H1 (cell line): ENCODE results near the gene PLCB1. TPM values are rescaled to one million over a fixed set of nuclear protein-coding genes. Genes with fewer than 3 reads are reported as not detected.

Experiments
- CTCF ChIA-PET: fragments of 300-600 bp; sonication (Branson Sonifier 250); formaldehyde crosslinking; loops from one replicate; lab custom pipeline; 2021; ENCODE audit not compliant: partially characterized antibody; lab: Charles Lee
- POLR2A ChIA-PET: fragments of 300-600 bp; sonication (Branson Sonifier 250); formaldehyde crosslinking; loops from one replicate; lab custom pipeline; 2021; ENCODE audit warnings: inconsistent platforms; ENCODE audit not compliant: partially characterized antibody; lab: Charles Lee
- DNase-seq, 2 experiments: peaks; one replicate each; pipeline versions ENCODE4 v3.0.0 to v3.0.0-alpha.2; 2010 to 2022; ENCODE audit warnings: low spot score in 2 of 2, low read depth in 1 of 2, mixed read lengths in 1 of 2
- FAIRE-seq: peaks from 2 replicates; lab custom pipeline; 2011; peaks lifted over from hg19 to GRCh38; lab: Jason Lieb, UNC
- H2AFZ ChIP-seq: 2 replicates; pipeline ENCODE4 v1.8.1; 2012; ENCODE audit warnings: low read length, inconsistent platforms
- H2AK5ac ChIP-seq: 2 replicates; pipeline ENCODE4 v1.6.1; 2013; ENCODE audit warnings: low read depth, low read length
- H2BK120ac ChIP-seq: replicated peaks from 2 replicates; pipeline ENCODE3; 2013; ENCODE audit warnings: low read depth, low read length, inconsistent platforms
- H2BK12ac ChIP-seq: 2 replicates; pipeline ENCODE4 v1.6.1; 2013; ENCODE audit warnings: low read depth, low read length
- H2BK15ac ChIP-seq: 2 replicates; pipeline ENCODE4 v1.6.1; 2013; ENCODE audit warnings: low read length
- H2BK20ac ChIP-seq: 2 replicates; pipeline ENCODE4 v1.6.1; 2013; ENCODE audit warnings: low read length
- H2BK5ac ChIP-seq: 2 replicates; pipeline ENCODE4 v1.6.1; 2013; ENCODE audit warnings: low read depth, low read length
- H3K14ac ChIP-seq: 2 replicates; pipeline ENCODE4 v1.6.1; 2013; ENCODE audit warnings: inconsistent platforms; ENCODE audit not compliant: insufficient read length
- H3K18ac ChIP-seq: 2 replicates; pipeline ENCODE4 v1.6.1; 2013; ENCODE audit warnings: low read length; ENCODE audit errors: extremely low read depth
- H3K23ac ChIP-seq: 2 replicates; pipeline ENCODE4 v1.6.1; 2013; ENCODE audit warnings: inconsistent platforms; ENCODE audit not compliant: insufficient read length
- H3K23me2 ChIP-seq: 2 replicates; pipeline ENCODE4 v1.6.1; 2013; ENCODE audit warnings: low read depth, low read length
- H3K27ac ChIP-seq: 2 replicates; pipeline ENCODE4 v1.6.1; 2011; ENCODE audit warnings: low read depth, low read length, inconsistent platforms
- H3K27me3 ChIP-seq, 4 experiments: replicated peaks in 1 of 4; 1 replicate in 1 of 4; 2 replicates in 3 of 4; pipeline versions ENCODE4 v1.6.1 to v1.8.1; 2011 to 2013; ENCODE audit warnings: low read length in 3 of 4, mild to moderate bottlenecking in 3 of 4, inconsistent platforms in 2 of 4, mixed read lengths in 2 of 4, moderate library complexity in 1 of 4; ENCODE audit not compliant: control insufficient read depth in 3 of 4, insufficient read depth in 3 of 4; ENCODE audit errors: extremely low read depth in 1 of 4
- H3K36me3 ChIP-seq, 4 experiments: 2 replicates each; pipeline versions ENCODE4 v1.6.1 to v1.8.1; 2011 to 2013; ENCODE audit warnings: mild to moderate bottlenecking in 4 of 4, low read length in 3 of 4, moderate library complexity in 2 of 4, control low read depth in 1 of 4, inconsistent platforms in 1 of 4; ENCODE audit not compliant: insufficient read depth in 4 of 4, control insufficient read depth in 2 of 4
- H3K4ac ChIP-seq: replicated peaks from 2 replicates; pipeline ENCODE3; 2013; ENCODE audit warnings: low read length, low read depth, mixed read lengths, inconsistent platforms; ENCODE audit not compliant: insufficient read length
- H3K4me1 ChIP-seq, 4 experiments: replicated peaks in 1 of 4; 1 replicate in 1 of 4; 2 replicates in 3 of 4; pipeline versions ENCODE4 v1.6.1 to v1.8.1; 2011 to 2013; ENCODE audit warnings: low read length in 3 of 4, inconsistent platforms in 2 of 4, mixed read lengths in 1 of 4; ENCODE audit not compliant: insufficient read depth in 4 of 4, control insufficient read depth in 3 of 4
- H3K4me2 ChIP-seq, 2 experiments: 2 replicates each; pipeline versions ENCODE4 v1.6.1 to v1.8.1; 2011 to 2013; ENCODE audit warnings: low read depth in 2 of 2, low read length in 2 of 2, control low read depth in 1 of 2, inconsistent platforms in 1 of 2, mild to moderate bottlenecking in 1 of 2; ENCODE audit not compliant: insufficient read depth in 1 of 2
- H3K4me3 ChIP-seq, 4 experiments: fragments of 200-600, 300-600 bp in 1 of 4; sonication (generic), shearing (Covaris generic), sonication (Bioruptor Twin) in 1 of 4; 2 replicates each; pipeline versions ENCODE4 v1.5.1 to v1.8.1; 2011 to 2016; ENCODE audit warnings: low read length in 4 of 4, low read depth in 3 of 4, control low read depth in 2 of 4, inconsistent platforms in 2 of 4, mild to moderate bottlenecking in 2 of 4, mixed read lengths in 1 of 4, moderate library complexity in 1 of 4; ENCODE audit not compliant: insufficient read depth in 2 of 4; ENCODE audit errors: extremely low read depth in 1 of 4
- H3K56ac ChIP-seq: replicated peaks from 2 replicates; pipeline ENCODE3; 2013; ENCODE audit warnings: low read depth, mild to moderate bottlenecking, mixed read lengths, low read length, inconsistent platforms; ENCODE audit not compliant: insufficient read length
- H3K79me1 ChIP-seq: 2 replicates; pipeline ENCODE4 v1.6.1; 2013; ENCODE audit warnings: low read depth, low read length, control low read depth
- H3K79me2 ChIP-seq, 2 experiments: 2 replicates each; pipeline versions ENCODE4 v1.6.1 to v1.8.1; 2012 to 2013; ENCODE audit warnings: low read length in 2 of 2, mild to moderate bottlenecking in 2 of 2, inconsistent platforms in 1 of 2; ENCODE audit not compliant: insufficient read depth in 2 of 2, control insufficient read depth in 1 of 2
- H3K9ac ChIP-seq, 4 experiments: replicated peaks in 1 of 4; 1 replicate in 1 of 4; 2 replicates in 3 of 4; pipeline versions ENCODE4 v1.6.1 to v1.8.1; 2011 to 2013; ENCODE audit warnings: low read depth in 3 of 4, low read length in 3 of 4, control low read depth in 2 of 4, mild to moderate bottlenecking in 2 of 4, moderate library complexity in 2 of 4, inconsistent platforms in 1 of 4; ENCODE audit errors: extremely low read depth in 1 of 4
- H3K9me3 ChIP-seq, 2 experiments: 2 replicates each; pipeline versions ENCODE4 v1.6.1 to v1.8.1; 2012 to 2013; ENCODE audit warnings: mild to moderate bottlenecking in 2 of 2, moderate library complexity in 2 of 2, control low read depth in 1 of 2, inconsistent platforms in 1 of 2, low read depth in 1 of 2, low read length in 1 of 2, mixed read lengths in 1 of 2; ENCODE audit not compliant: insufficient read depth in 2 of 2
- H4K20me1 ChIP-seq, 2 experiments: replicated peaks in 1 of 2; 2 replicates each; pipeline versions ENCODE3 to v1.8.1; 2011 to 2013; ENCODE audit warnings: inconsistent platforms in 2 of 2, low read length in 2 of 2, mild to moderate bottlenecking in 1 of 2; ENCODE audit not compliant: insufficient read depth in 2 of 2, control insufficient read depth in 1 of 2
- H4K5ac ChIP-seq: 2 replicates; pipeline ENCODE4 v1.6.1; 2013; ENCODE audit warnings: low read length, low read depth, mixed read lengths, inconsistent platforms; ENCODE audit not compliant: insufficient read length
- H4K8ac ChIP-seq: 2 replicates; pipeline ENCODE4 v1.8.0; 2013; ENCODE audit warnings: mild to moderate bottlenecking, moderate library complexity, low read length, inconsistent platforms; ENCODE audit not compliant: insufficient read depth; ENCODE audit errors: extremely low read depth
- H4K91ac ChIP-seq: replicated peaks from 2 replicates; pipeline ENCODE3; 2013; ENCODE audit warnings: low read length, mixed read lengths, inconsistent platforms; ENCODE audit not compliant: insufficient read length
- BCL11A ChIP-seq, 2 experiments: IDR thresholded peaks; one replicate each; pipeline ENCODE4 v1.6.1; 2011; ENCODE audit warnings: low read depth in 2 of 2, low read length in 2 of 2, mild to moderate bottlenecking in 2 of 2
- CBX8 ChIP-seq: fragments of 300-800, 300-1000 bp; sonication (generic); IDR thresholded peaks from 2 replicates; pipeline ENCODE4 v1.7.1; 2016; ENCODE audit warnings: low read depth, low read length, borderline replicate concordance
- CEBPB ChIP-seq: IDR thresholded peaks from 2 replicates; pipeline ENCODE4 v1.6.1; 2012; ENCODE audit warnings: low read depth, low read length
- CHD1 ChIP-seq: IDR thresholded peaks from 2 replicates; pipeline ENCODE4 v1.6.1; 2012; ENCODE audit warnings: low read depth, low read length, improper control_type of control experiment
- CTBP2 ChIP-seq: IDR thresholded peaks from 2 replicates; pipeline ENCODE4 v1.7.0; 2011; ENCODE audit warnings: borderline replicate concordance, mild to moderate bottlenecking, moderate library complexity, mixed read lengths, low read length; ENCODE audit not compliant: insufficient read depth, insufficient read length
- E2F6 ChIP-seq: IDR thresholded peaks from 2 replicates; pipeline ENCODE4 v1.6.1; 2012; ENCODE audit warnings: inconsistent platforms
- FOSL1 ChIP-seq: IDR thresholded peaks from 2 replicates; pipeline ENCODE4 v1.6.1; 2011; ENCODE audit warnings: mild to moderate bottlenecking, low read depth, low read length, moderate library complexity; ENCODE audit not compliant: insufficient read depth
- GABPA ChIP-seq: IDR thresholded peaks from 2 replicates; pipeline ENCODE4 v1.6.1; 2011; ENCODE audit warnings: mild to moderate bottlenecking, low read length, moderate library complexity, borderline replicate concordance; ENCODE audit not compliant: insufficient read depth
- NRF1 ChIP-seq: IDR thresholded peaks from 2 replicates; pipeline ENCODE4 v1.6.1; 2011; ENCODE audit warnings: mild to moderate bottlenecking, low read depth, low read length, improper control_type of control experiment
- POLR2AphosphoS5 ChIP-seq: IDR thresholded peaks from 2 replicates; pipeline ENCODE4 v1.6.1; 2011; ENCODE audit warnings: low read depth, low read length
- RAD21 ChIP-seq, 2 experiments: IDR thresholded peaks in 1 of 2; conservative IDR thresholded peaks in 1 of 2; 2 replicates each; pipeline ENCODE4 v1.6.1; 2011; ENCODE audit warnings: low read depth in 2 of 2, low read length in 2 of 2, improper control_type of control experiment in 1 of 2, inconsistent platforms in 1 of 2, mild to moderate bottlenecking in 1 of 2, moderate library complexity in 1 of 2
- SRF ChIP-seq: IDR thresholded peaks from 2 replicates; pipeline ENCODE4 v1.6.1; 2011; ENCODE audit warnings: mild to moderate bottlenecking, low read depth, low read length, moderate library complexity
- TAF1 ChIP-seq: IDR thresholded peaks from 2 replicates; pipeline ENCODE4 v1.6.1; 2011; ENCODE audit warnings: mild to moderate bottlenecking, low read depth, low read length
- WGBS, 2 experiments: shearing (Covaris generic) in 1 of 2; methylation state at CpG; one replicate each; pipeline versions ENCODE4 v1.1.6 to v1.1.7; 2013 to 2015; ENCODE audit warnings: low lambda C conversion rate in 2 of 2, mixed read lengths in 2 of 2, inconsistent platforms in 1 of 2, low coverage in 1 of 2, missing lambda C conversion rate in 1 of 2; ENCODE audit not compliant: insufficient replicate concordance in 2 of 2, insufficient coverage in 1 of 2, insufficient read length in 1 of 2; ENCODE audit errors: extremely low coverage in 1 of 2, missing lambda C conversion rate in 1 of 2; 5-methylcytosine and 5-hydroxymethylcytosine counted together
- polyA plus RNA-seq, 7 experiments: library from polyadenylated mRNA; depleted of rRNA in 3 of 7; stranded (reverse) in 5 of 7; unstranded in 2 of 7; fragments of >200 nt in 5 of 7; fragments of 200-250 nt in 2 of 7; gene quantifications; 1 replicate in 5 of 7; 2 replicates in 1 of 7; 4 replicates in 1 of 7; pipeline versions ENCODE4 v1.2.1 to v1.2.3, GENCODE V29; 2011 to 2013; ENCODE audit warnings: missing spikeins in 2 of 7, mixed read lengths in 2 of 7
- total RNA-seq: library from RNA; stranded (reverse); fragmentation: NEBNext Ultra II Directional; extraction: Animal tissue kit (Norgen Biotek cat#: 25700); gene quantifications from 2 replicates; pipeline ENCODE4 v1.2.1, GENCODE V29; 2021
- TF ChIP-seq, protein P1 (sequence below): IDR thresholded peaks from 2 replicates; pipeline ENCODE4 v1.6.1; 2012; ENCODE audit warnings: inconsistent platforms

The PLCB1 gene
- total and polyA plus RNA-seq, 2 of the 8 experiments (the other 6 are each of a cell fraction or from before 2014, with no cell fraction given) = 2.6 to 9.1 TPM

- H3K56ac ChIP-seq = no peak overlapping the region
- H4K20me1 ChIP-seq = no peaks in the 10 kb centered on the region
- H3K4me1 ChIP-seq = no peaks in the 10 kb centered on the region
- no peaks in the 10 kb centered on the region; a peak in 1 of 8 replicates for H3K36me3 ChIP-seq
- H2BK12ac ChIP-seq = no peak overlapping the region
- DNase-seq (no peak), FAIRE-seq (no peak)
- no peak overlapping the region for H3K4ac ChIP-seq
- no peak overlapping the region for H3K23ac ChIP-seq
- no peak overlapping the region; the same call in 1 of the 2 replicates for H3K27ac ChIP-seq
- no peak overlapping the region for H3K9ac ChIP-seq
- H3K9me3 ChIP-seq = no peaks in the 10 kb centered on the region
- no peak overlapping the region for H2BK20ac ChIP-seq
- H3K79me1 ChIP-seq = no peaks in the 10 kb centered on the region
- H2BK15ac ChIP-seq = no peak overlapping the region
- no peak overlapping the region for H4K5ac ChIP-seq
- H2AK5ac ChIP-seq = no peak overlapping the region
- no peak overlapping the region for H4K91ac ChIP-seq
- no peaks in the 10 kb centered on the region for H3K23me2 ChIP-seq
- no peak overlapping the region for H3K4me2 ChIP-seq
- ChIA-PET CTCF (no interaction called here), POLR2A (no interaction called here)
- no peak overlapping the region for H3K18ac ChIP-seq
- H3K4me3 ChIP-seq = no peak overlapping the region
- H2AFZ ChIP-seq = no peak overlapping the region
- H4K8ac ChIP-seq = no peak overlapping the region
- no peaks in the 10 kb centered on the region for H3K27me3 ChIP-seq
- H2BK120ac ChIP-seq = no peak overlapping the region
- no peak overlapping the region for H3K14ac ChIP-seq
- no peak overlapping the region for H2BK5ac ChIP-seq
- no peaks in the 10 kb centered on the region for H3K79me2 ChIP-seq
- 94% methylated on average over 2 of the region's 2 CpGs; no CpG with 5 or more reads in 1 of the 2 experiments for WGBS, 2 experiments
- TF ChIP-seq CTBP2 = no peak
- no peak for TF ChIP-seq POLR2AphosphoS5
- TF ChIP-seq BCL11A (IDR thresholded peaks at IDR 0.05; ENCODE audit: low read depth in 2 of 2, low read length in 2 of 2) = no peak
- TF ChIP-seq E2F6 = no peak
- TF ChIP-seq RAD21 (IDR thresholded peaks at IDR 0.05 in 1 of 2, conservative IDR thresholded peaks at IDR 0.05 in 1 of 2; ENCODE audit: low read depth in 2 of 2, low read length in 2 of 2) = no peak
- TF ChIP-seq GABPA = no peak
- TF ChIP-seq CBX8 = no peak
- TF ChIP-seq NRF1 = no peak
- TF ChIP-seq, protein P1, sequence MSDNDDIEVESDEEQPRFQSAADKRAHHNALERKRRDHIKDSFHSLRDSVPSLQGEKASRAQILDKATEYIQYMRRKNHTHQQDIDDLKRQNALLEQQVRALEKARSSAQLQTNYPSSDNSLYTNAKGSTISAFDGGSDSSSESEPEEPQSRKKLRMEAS = no peak
- TF ChIP-seq CEBPB = no peak
- TF ChIP-seq FOSL1 = no peak
- TF ChIP-seq TAF1 = no peak
- no peak for TF ChIP-seq CHD1
- TF ChIP-seq SRF = no peak
These were observed 594.4 kb downstream of the PLCB1 start for GRCh38 chr20:8726460-8726859.
